SK-N-SH treated with all-trans-retinoic acid at 6 μM for 48 hours (cell line): ENCODE results near the gene CPLX1.

Source experiments
- CREB5 ChIP-seq: fragments of 250-450 bp; sonication (Bioruptor Pico); IDR thresholded peaks from 2 replicates; pipeline ENCODE4 v1.5.1; 2020; ENCODE audit warnings: low read depth, mild to moderate bottlenecking, moderate library complexity
- CSRNP3 ChIP-seq: fragments of 250-450 bp; sonication (Bioruptor Pico); IDR thresholded peaks from 2 replicates; pipeline ENCODE4 v1.5.1; 2021; ENCODE audit warnings: mild to moderate bottlenecking, moderate library complexity
- ISL1 ChIP-seq: fragments of 250-450 bp; sonication (Bioruptor Pico); IDR thresholded peaks from 2 replicates; pipeline ENCODE4 v2.1.2; 2022; ENCODE audit warnings: mild to moderate bottlenecking, moderate library complexity
- PPARA ChIP-seq: fragments of 250-450 bp; sonication (Bioruptor Pico); IDR thresholded peaks from 2 replicates; pipeline ENCODE4 v1.5.0; 2020; ENCODE audit warnings: mild to moderate bottlenecking, borderline replicate concordance
- TOX ChIP-seq: fragments of 250-450 bp; sonication (Bioruptor Pico); IDR thresholded peaks from 2 replicates; pipeline ENCODE4 v1.8.0; 2021; ENCODE audit warnings: mild to moderate bottlenecking, moderate library complexity, borderline replicate concordance
- ZC3H10 ChIP-seq: fragments of 250-450 bp; sonication (Bioruptor Pico); IDR thresholded peaks from 2 replicates; pipeline ENCODE4 v1.5.1; 2021; ENCODE audit warnings: mild to moderate bottlenecking, moderate library complexity
- ZFP30 ChIP-seq: fragments of 450-650 bp; formaldehyde crosslinking; IDR thresholded peaks from 2 replicates; pipeline ENCODE4 v1.5.0; 2022; ENCODE audit warnings: mild to moderate bottlenecking, moderate library complexity
- ZNF70 ChIP-seq: fragments of 450-650 bp; formaldehyde crosslinking; IDR thresholded peaks from 2 replicates; pipeline ENCODE4 v1.5.0; 2020; ENCODE audit warnings: mild to moderate bottlenecking, moderate library complexity

GRCh38 chr4:854356-854755 is 28.4 kb upstream of the CPLX1 start:
- TF ChIP-seq CSRNP3 (CRISPR knock-in tag) (no peak), ISL1 (no peak), ZC3H10 (CRISPR knock-in tag) (no peak), CREB5 (CRISPR knock-in tag) (no peak), TOX (no peak), ZNF70 (no peak), ZFP30 (CRISPR knock-in tag) (no peak), PPARA (no peak)
